HCT116 (cell line): Measurements from ENCODE around the gene NR2C2. TPM values are rescaled to one million over a fixed set of nuclear protein-coding genes. Genes with fewer than 3 reads are reported as not detected.

Experiments
- ATAC-seq: fragments of 200-7000 bp; cut with Tn5 transposase; 2 replicates; pipeline ENCODE4 v1.9.1; 2020; ENCODE audit warnings: mild to moderate bottlenecking, moderate library complexity
- BruUV-seq: library from RNA; stranded (reverse); fragments of 400-500 nt; replicated peaks from 2 replicates; lab custom pipeline; 2021; lab: Mats Ljungman, UMichigan
- CTCF ChIA-PET: fragments of 300-600 bp; sonication (Branson Sonifier 250); formaldehyde crosslinking; loops from one replicate; lab custom pipeline; 2021; ENCODE audit warnings: antibody characterized with exemption; lab: Charles Lee
- POLR2A ChIA-PET: fragments of 300-600, 350-600 bp; sonication (Branson Sonifier 250); formaldehyde crosslinking; loops from one replicate; lab custom pipeline; 2021; ENCODE audit warnings: antibody characterized with exemption; lab: Charles Lee
- RAD21 ChIA-PET, 2 experiments: fragments of 300-600 bp; sonication (Branson Sonifier 250); formaldehyde crosslinking; loops; one replicate each; lab custom pipeline; 2023; ENCODE audit warnings: low total read pairs in 2 of 2; ENCODE audit not compliant: uncharacterized antibody in 2 of 2, unreplicated experiment in 2 of 2, low non-redundant PET in 1 of 2; lab: Charles Lee
- DNase-seq: peaks from one replicate; pipeline ENCODE4 v3.0.0-alpha.2; 2010; ENCODE audit warnings: low read depth, low spot score
- H2AFZ ChIP-seq: fragments of 200-600 bp; shearing (Covaris generic), sonication (generic); 2 replicates; pipeline ENCODE4 v1.6.1; 2017; ENCODE audit warnings: low read depth, mixed run types, mixed read lengths, antibody characterized with exemption, low read length; ENCODE audit not compliant: poor library complexity, severe bottlenecking
- H3K27ac ChIP-seq: 2 replicates; pipeline ENCODE4 v1.5.1; 2012; ENCODE audit warnings: low read depth, low read length
- H3K27me3 ChIP-seq: fragments of 200-600 bp; sonication (generic); 2 replicates; pipeline ENCODE4 v1.6.1; 2016; ENCODE audit warnings: mixed run types, low read length, mixed read lengths; ENCODE audit not compliant: insufficient read depth
- H3K36me3 ChIP-seq, 2 experiments: fragments of 200-500 bp in 1 of 2; fragments of 200-600 bp in 1 of 2; sonication (Bioruptor generic) in 1 of 2; sonication (generic) in 1 of 2; 2 replicates each; pipeline versions ENCODE4 v1.5.1 to v1.6.1; 2014 to 2016; ENCODE audit warnings: low read length in 2 of 2, inconsistent platforms in 1 of 2, mixed read lengths in 1 of 2, mixed run types in 1 of 2; ENCODE audit not compliant: insufficient read depth in 2 of 2, control insufficient read depth in 1 of 2
- H3K4me1 ChIP-seq, 2 experiments: fragments of 200-600 bp in 1 of 2; sonication (generic) in 1 of 2; 2 replicates each; pipeline versions ENCODE4 v1.5.1 to v1.6.1; 2012 to 2017; ENCODE audit warnings: low read length in 2 of 2, inconsistent platforms in 1 of 2, mild to moderate bottlenecking in 1 of 2, mixed read lengths in 1 of 2, mixed run types in 1 of 2, moderate library complexity in 1 of 2; ENCODE audit not compliant: insufficient read depth in 2 of 2, control insufficient read depth in 1 of 2
- H3K4me2 ChIP-seq: fragments of 200-600 bp; sonication (generic); 2 replicates; pipeline ENCODE4 v1.6.1; 2017; ENCODE audit warnings: mixed run types, low read length, mixed read lengths
- H3K4me3 ChIP-seq, 2 experiments: fragments of 200-600 bp in 1 of 2; sonication (generic) in 1 of 2; replicated peaks in 1 of 2; 2 replicates each; pipeline ENCODE4 v1.5.1; 2011 to 2016; ENCODE audit warnings: low read length in 2 of 2, control low read depth in 1 of 2, low read depth in 1 of 2, mild to moderate bottlenecking in 1 of 2, mixed read lengths in 1 of 2, mixed run types in 1 of 2
- H3K79me2 ChIP-seq: fragments of 200-600 bp; sonication (generic); 2 replicates; pipeline ENCODE4 v1.6.1; 2017; ENCODE audit warnings: mild to moderate bottlenecking, mixed run types, low read length, moderate library complexity, mixed read lengths; ENCODE audit not compliant: insufficient read depth
- H3K9ac ChIP-seq: fragments of 200-600 bp; sonication (generic); 2 replicates; pipeline ENCODE4 v1.6.1; 2016; ENCODE audit warnings: low read length, mixed read lengths
- H3K9me2 ChIP-seq: fragments of 200-600 bp; sonication (generic), shearing (Covaris generic); 2 replicates; pipeline ENCODE4 v1.6.1; 2017; ENCODE audit warnings: mixed run types, mild to moderate bottlenecking, moderate library complexity; ENCODE audit not compliant: insufficient read depth
- H3K9me3 ChIP-seq, 2 experiments: fragments of 200-500 bp in 1 of 2; fragments of 200-600 bp in 1 of 2; sonication (Bioruptor generic) in 1 of 2; sonication (generic) in 1 of 2; 2 replicates each; pipeline ENCODE4 v1.6.1; 2014 to 2017; ENCODE audit warnings: low read length in 2 of 2, mixed read lengths in 2 of 2, inconsistent platforms in 1 of 2, low read depth in 1 of 2, mild to moderate bottlenecking in 1 of 2, mixed run types in 1 of 2, moderate library complexity in 1 of 2; ENCODE audit not compliant: control insufficient read depth in 1 of 2, insufficient read depth in 1 of 2
- H4K20me1 ChIP-seq: fragments of 200-600 bp; sonication (generic), shearing (Covaris generic); 2 replicates; pipeline ENCODE4 v1.6.1; 2017; ENCODE audit warnings: mixed run types, mild to moderate bottlenecking, moderate library complexity; ENCODE audit not compliant: insufficient read depth
- CBX3 ChIP-seq: IDR thresholded peaks from 2 replicates; pipeline ENCODE4 v1.6.1; 2012; ENCODE audit warnings: low read depth
- CEBPB ChIP-seq: IDR thresholded peaks from 2 replicates; pipeline ENCODE4 v1.6.1; 2012; ENCODE audit warnings: low read depth
- EGR1 ChIP-seq: IDR thresholded peaks from 2 replicates; pipeline ENCODE4 v1.6.1; 2012; ENCODE audit warnings: low read depth
- ELF1 ChIP-seq: IDR thresholded peaks from 2 replicates; pipeline ENCODE4 v1.6.1; 2012; ENCODE audit warnings: low read depth, borderline replicate concordance
- EZH2 ChIP-seq: fragments of 200-600 bp; sonication (generic); IDR thresholded peaks from 2 replicates; pipeline ENCODE4 v1.6.1; 2017; ENCODE audit warnings: antibody characterized with exemption, mixed run types
- EZH2phosphoT487 ChIP-seq: fragments of 200-600 bp; IDR thresholded peaks from 2 replicates; pipeline ENCODE4 v1.6.1; 2018; ENCODE audit warnings: antibody characterized with exemption, borderline replicate concordance
- FOSL1 ChIP-seq: IDR thresholded peaks from 2 replicates; pipeline ENCODE4 v1.6.1; 2012; ENCODE audit warnings: low read depth
- JUND ChIP-seq: IDR thresholded peaks from 2 replicates; pipeline ENCODE4 v1.6.1; 2012
- POLR2A ChIP-seq: IDR thresholded peaks from 2 replicates; pipeline ENCODE4 v1.7.0; 2011; ENCODE audit warnings: borderline replicate concordance; ENCODE audit not compliant: insufficient read depth, insufficient read length; ENCODE audit errors: extremely low read depth
- POLR2AphosphoS5 ChIP-seq: IDR thresholded peaks from 2 replicates; pipeline ENCODE4 v1.6.1; 2011; ENCODE audit warnings: mild to moderate bottlenecking, low read depth, low read length, moderate library complexity
- RAD21 ChIP-seq: IDR thresholded peaks from 2 replicates; pipeline ENCODE4 v1.6.1; 2012; ENCODE audit warnings: low read depth, mild to moderate bottlenecking
- SIN3A ChIP-seq: IDR thresholded peaks from 2 replicates; pipeline ENCODE4 v1.6.1; 2012; ENCODE audit warnings: low read depth
- SRF ChIP-seq: IDR thresholded peaks from 2 replicates; pipeline ENCODE4 v1.6.1; 2012; ENCODE audit warnings: low read depth
- TCF7L2 ChIP-seq: IDR thresholded peaks from 2 replicates; pipeline ENCODE4 v1.7.0; 2011; ENCODE audit warnings: borderline replicate concordance, inconsistent platforms; ENCODE audit not compliant: insufficient read depth, insufficient read length; ENCODE audit errors: extremely low read depth
- YY1 ChIP-seq: IDR thresholded peaks from 2 replicates; pipeline ENCODE4 v1.6.1; 2011; ENCODE audit warnings: low read length, low read depth, moderate library complexity, mild to moderate bottlenecking; ENCODE audit not compliant: insufficient replicate concordance; ENCODE audit errors: extremely low read depth
- ZNF274 ChIP-seq: fragments of 200-500 bp; sonication (Bioruptor generic); IDR thresholded peaks from 2 replicates; pipeline ENCODE4 v1.6.1; 2014; ENCODE audit warnings: mild to moderate bottlenecking, low read depth, low read length, inconsistent platforms
- intact Hi-C: fragments of 100-400 bp; cut with micrococcal nuclease; formaldehyde crosslinking; loops from 2 replicates; pipeline ENCODE4 v1.10.0; 2022
- total RNA-seq: library from RNA; stranded (reverse); gene quantifications from one replicate; pipeline ENCODE4 v1.2.1, GENCODE V29; 2021; ENCODE audit not compliant: unreplicated experiment
- TF ChIP-seq, protein P1 (sequence below): IDR thresholded peaks from 2 replicates; pipeline ENCODE4 v1.6.1; 2012; ENCODE audit warnings: low read depth
- TF ChIP-seq, protein P2 (sequence below): IDR thresholded peaks from 2 replicates; pipeline ENCODE4 v1.6.1; 2012
- TF ChIP-seq, protein P3 (sequence below), 3 experiments: fragments of 200-600 bp in 1 of 3; sonication (generic) in 1 of 3; IDR thresholded peaks in 2 of 3; conservative IDR thresholded peaks in 1 of 3; 2 replicates each; pipeline ENCODE4 v1.5.1; 2012 to 2017; ENCODE audit warnings: low read depth in 2 of 3, low read length in 2 of 3, antibody characterized with exemption in 1 of 3, borderline replicate concordance in 1 of 3, control low read depth in 1 of 3, mild to moderate bottlenecking in 1 of 3, mixed read lengths in 1 of 3, mixed run types in 1 of 3, moderate library complexity in 1 of 3; ENCODE audit not compliant: insufficient read depth in 1 of 3
- TF ChIP-seq, protein P4 (sequence below): IDR thresholded peaks from 2 replicates; pipeline ENCODE4 v1.6.1; 2011; ENCODE audit warnings: mild to moderate bottlenecking, low read length, moderate library complexity; ENCODE audit not compliant: insufficient replicate concordance; ENCODE audit errors: extremely low read depth

The NR2C2 gene
- total RNA-seq, 1 experiment from 2014 or later, result 45.0 TPM

DNA sequence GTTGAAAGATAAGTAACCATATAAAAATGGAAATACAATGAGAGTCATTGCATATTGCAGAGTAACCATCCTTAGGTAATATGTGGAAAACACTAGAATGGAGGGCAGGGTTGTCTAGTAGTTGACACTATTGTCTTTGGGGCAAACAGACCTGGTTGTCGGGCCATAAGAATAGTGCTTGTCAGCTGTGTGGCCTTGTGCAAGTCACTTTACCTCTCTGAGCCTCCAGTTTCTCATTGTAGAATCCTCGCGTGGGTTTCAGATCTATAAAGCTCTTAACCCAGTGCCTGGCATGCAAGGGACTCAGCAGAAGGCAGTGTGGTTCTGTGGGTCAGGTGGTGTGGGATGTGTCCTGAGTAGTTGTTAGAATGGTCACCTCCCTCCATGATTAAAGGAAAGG, 85.7 kb downstream of the NR2C2 start:
- no peak overlapping the region for H3K4me2 ChIP-seq
- ChIA-PET POLR2A (no interaction called here), RAD21 (interaction anchor here in 1 of 2 experiments (0.6 kb wide), 1 partner anchor 1018 kb away, joined by 3 read pairs; no protein-coding TSS in a partner anchor), CTCF (no interaction called here)
- no peak for DNase-seq
- ATAC-seq, result no peak
- H3K9me2 ChIP-seq, result no peaks in the 10 kb centered on the region
- H2AFZ ChIP-seq, result no peak overlapping the region
- H3K4me1 ChIP-seq, result no peaks in the 10 kb centered on the region
- peaks cover 18 to 33% of the 10 kb centered on the region in 2 experiments; a peak in 3 of 4 replicates for H3K36me3 ChIP-seq
- H4K20me1 ChIP-seq, result no peaks in the 10 kb centered on the region
- H3K79me2 ChIP-seq, result no peaks in the 10 kb centered on the region
- no peaks in the 10 kb centered on the region for H3K27me3 ChIP-seq
- BruUV-seq, result no TSS peak
- H3K9me3 ChIP-seq, result no peaks in the 10 kb centered on the region
- TF ChIP-seq EZH2 (no peak), ZNF274 (no peak), FOSL1 (no peak), RAD21 (no peak), CBX3 (no peak), JUND (no peak), SRF (no peak), POLR2AphosphoS5 (no peak), TCF7L2 (no peak), EGR1 (no peak), YY1 (no peak), ELF1 (no peak), EZH2phosphoT487 (no peak), CEBPB (no peak), POLR2A (no peak), SIN3A (no peak)
- TF ChIP-seq, protein P1, sequence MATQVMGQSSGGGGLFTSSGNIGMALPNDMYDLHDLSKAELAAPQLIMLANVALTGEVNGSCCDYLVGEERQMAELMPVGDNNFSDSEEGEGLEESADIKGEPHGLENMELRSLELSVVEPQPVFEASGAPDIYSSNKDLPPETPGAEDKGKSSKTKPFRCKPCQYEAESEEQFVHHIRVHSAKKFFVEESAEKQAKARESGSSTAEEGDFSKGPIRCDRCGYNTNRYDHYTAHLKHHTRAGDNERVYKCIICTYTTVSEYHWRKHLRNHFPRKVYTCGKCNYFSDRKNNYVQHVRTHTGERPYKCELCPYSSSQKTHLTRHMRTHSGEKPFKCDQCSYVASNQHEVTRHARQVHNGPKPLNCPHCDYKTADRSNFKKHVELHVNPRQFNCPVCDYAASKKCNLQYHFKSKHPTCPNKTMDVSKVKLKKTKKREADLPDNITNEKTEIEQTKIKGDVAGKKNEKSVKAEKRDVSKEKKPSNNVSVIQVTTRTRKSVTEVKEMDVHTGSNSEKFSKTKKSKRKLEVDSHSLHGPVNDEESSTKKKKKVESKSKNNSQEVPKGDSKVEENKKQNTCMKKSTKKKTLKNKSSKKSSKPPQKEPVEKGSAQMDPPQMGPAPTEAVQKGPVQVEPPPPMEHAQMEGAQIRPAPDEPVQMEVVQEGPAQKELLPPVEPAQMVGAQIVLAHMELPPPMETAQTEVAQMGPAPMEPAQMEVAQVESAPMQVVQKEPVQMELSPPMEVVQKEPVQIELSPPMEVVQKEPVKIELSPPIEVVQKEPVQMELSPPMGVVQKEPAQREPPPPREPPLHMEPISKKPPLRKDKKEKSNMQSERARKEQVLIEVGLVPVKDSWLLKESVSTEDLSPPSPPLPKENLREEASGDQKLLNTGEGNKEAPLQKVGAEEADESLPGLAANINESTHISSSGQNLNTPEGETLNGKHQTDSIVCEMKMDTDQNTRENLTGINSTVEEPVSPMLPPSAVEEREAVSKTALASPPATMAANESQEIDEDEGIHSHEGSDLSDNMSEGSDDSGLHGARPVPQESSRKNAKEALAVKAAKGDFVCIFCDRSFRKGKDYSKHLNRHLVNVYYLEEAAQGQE, result no peak
- TF ChIP-seq, protein P2, sequence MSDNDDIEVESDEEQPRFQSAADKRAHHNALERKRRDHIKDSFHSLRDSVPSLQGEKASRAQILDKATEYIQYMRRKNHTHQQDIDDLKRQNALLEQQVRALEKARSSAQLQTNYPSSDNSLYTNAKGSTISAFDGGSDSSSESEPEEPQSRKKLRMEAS, result no peak
- TF ChIP-seq, protein P3, sequence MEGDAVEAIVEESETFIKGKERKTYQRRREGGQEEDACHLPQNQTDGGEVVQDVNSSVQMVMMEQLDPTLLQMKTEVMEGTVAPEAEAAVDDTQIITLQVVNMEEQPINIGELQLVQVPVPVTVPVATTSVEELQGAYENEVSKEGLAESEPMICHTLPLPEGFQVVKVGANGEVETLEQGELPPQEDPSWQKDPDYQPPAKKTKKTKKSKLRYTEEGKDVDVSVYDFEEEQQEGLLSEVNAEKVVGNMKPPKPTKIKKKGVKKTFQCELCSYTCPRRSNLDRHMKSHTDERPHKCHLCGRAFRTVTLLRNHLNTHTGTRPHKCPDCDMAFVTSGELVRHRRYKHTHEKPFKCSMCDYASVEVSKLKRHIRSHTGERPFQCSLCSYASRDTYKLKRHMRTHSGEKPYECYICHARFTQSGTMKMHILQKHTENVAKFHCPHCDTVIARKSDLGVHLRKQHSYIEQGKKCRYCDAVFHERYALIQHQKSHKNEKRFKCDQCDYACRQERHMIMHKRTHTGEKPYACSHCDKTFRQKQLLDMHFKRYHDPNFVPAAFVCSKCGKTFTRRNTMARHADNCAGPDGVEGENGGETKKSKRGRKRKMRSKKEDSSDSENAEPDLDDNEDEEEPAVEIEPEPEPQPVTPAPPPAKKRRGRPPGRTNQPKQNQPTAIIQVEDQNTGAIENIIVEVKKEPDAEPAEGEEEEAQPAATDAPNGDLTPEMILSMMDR (IDR thresholded peaks at IDR 0.05 in 2 of 3, conservative IDR thresholded peaks at IDR 0.05 in 1 of 3; ENCODE audit: borderline replicate concordance in 1 of 3, insufficient read depth in 1 of 3, low read depth in 2 of 3, low read length in 2 of 3), result no peak
- TF ChIP-seq, protein P4, sequence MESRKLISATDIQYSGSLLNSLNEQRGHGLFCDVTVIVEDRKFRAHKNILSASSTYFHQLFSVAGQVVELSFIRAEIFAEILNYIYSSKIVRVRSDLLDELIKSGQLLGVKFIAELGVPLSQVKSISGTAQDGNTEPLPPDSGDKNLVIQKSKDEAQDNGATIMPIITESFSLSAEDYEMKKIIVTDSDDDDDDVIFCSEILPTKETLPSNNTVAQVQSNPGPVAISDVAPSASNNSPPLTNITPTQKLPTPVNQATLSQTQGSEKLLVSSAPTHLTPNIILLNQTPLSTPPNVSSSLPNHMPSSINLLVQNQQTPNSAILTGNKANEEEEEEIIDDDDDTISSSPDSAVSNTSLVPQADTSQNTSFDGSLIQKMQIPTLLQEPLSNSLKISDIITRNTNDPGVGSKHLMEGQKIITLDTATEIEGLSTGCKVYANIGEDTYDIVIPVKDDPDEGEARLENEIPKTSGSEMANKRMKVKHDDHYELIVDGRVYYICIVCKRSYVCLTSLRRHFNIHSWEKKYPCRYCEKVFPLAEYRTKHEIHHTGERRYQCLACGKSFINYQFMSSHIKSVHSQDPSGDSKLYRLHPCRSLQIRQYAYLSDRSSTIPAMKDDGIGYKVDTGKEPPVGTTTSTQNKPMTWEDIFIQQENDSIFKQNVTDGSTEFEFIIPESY, result no peak
- no peak overlapping the region for H3K4me3 ChIP-seq
- H3K27ac ChIP-seq, result no peak overlapping the region
- intact Hi-C loops, result no loop called here
- no peak overlapping the region for H3K9ac ChIP-seq
